Stimulated activated CD4-positive, alpha-beta T cell treated with anti-CD3 and anti-CD28 coated beads, TNF-alpha, amount 100 ng/mL, for 1 hour (primary cell): ENCODE results near the gene MORN5.

Experiments used
- DNase-seq, 3 donors: peaks; one replicate each; pipeline ENCODE4 v3.0.0-alpha.2; 2020; ENCODE audit warnings: low read depth in 3 of 3, low spot score in 1 of 3

The MORN5 gene

GRCh38 chr9:122228191-122228567 lies 68.5 kb downstream of the MORN5 start:
- no peak for DNase-seq

- DNase-seq = no peak
These were observed 69.1 kb downstream of the MORN5 start, which contains the start of gene LHX6 for GRCh38 chr9:122228568-122229484. Gene LHX6 (minus strand): TSS chr9:122228957. CDS start chr9:122228740, 217 bp downstream.

- DNase-seq = no peak
These were observed 69.8 kb downstream of the MORN5 start for GRCh38 chr9:122229485-122229837.

GRCh38 chr9:122232796-122233306 lies 73.1 kb downstream of the MORN5 start:
- DNase-seq = no peak

GRCh38 chr9:122234022-122234748 lies 74.5 kb downstream of the MORN5 start:
- no peak for DNase-seq

GRCh38 chr9:122236681-122237080 lies 77.0 kb downstream of the MORN5 start:
- DNase-seq = no peak

- DNase-seq = no peak
These were observed 80.0 kb downstream of the MORN5 start for GRCh38 chr9:122239722-122240121.

GRCh38 chr9:122244349-122244748 lies 84.6 kb downstream of the MORN5 start:
- DNase-seq = no peak

- DNase-seq = no peak
These were observed 87.0 kb downstream of the MORN5 start for GRCh38 chr9:122246666-122247065.

- no peak for DNase-seq
These were observed 88.7 kb downstream of the MORN5 start for GRCh38 chr9:122248448-122248865.
